NCI-H146 treated with DMSO at 0.1 percent for 48 hours (cell line): ENCODE measurements around the gene ECHS1.
"Not testable (repeated sequence)": the region's sequence is repeated elsewhere in the genome, so short reads cannot be mapped to it uniquely, and the experiment has no call there.

ENCODE experiments used
- DNase-seq: peaks from one replicate; lab custom pipeline; 2025; ENCODE audit not compliant: unreplicated experiment; lab: John Stamatoyannopoulos, UW

ECHS1 gene

DNA sequence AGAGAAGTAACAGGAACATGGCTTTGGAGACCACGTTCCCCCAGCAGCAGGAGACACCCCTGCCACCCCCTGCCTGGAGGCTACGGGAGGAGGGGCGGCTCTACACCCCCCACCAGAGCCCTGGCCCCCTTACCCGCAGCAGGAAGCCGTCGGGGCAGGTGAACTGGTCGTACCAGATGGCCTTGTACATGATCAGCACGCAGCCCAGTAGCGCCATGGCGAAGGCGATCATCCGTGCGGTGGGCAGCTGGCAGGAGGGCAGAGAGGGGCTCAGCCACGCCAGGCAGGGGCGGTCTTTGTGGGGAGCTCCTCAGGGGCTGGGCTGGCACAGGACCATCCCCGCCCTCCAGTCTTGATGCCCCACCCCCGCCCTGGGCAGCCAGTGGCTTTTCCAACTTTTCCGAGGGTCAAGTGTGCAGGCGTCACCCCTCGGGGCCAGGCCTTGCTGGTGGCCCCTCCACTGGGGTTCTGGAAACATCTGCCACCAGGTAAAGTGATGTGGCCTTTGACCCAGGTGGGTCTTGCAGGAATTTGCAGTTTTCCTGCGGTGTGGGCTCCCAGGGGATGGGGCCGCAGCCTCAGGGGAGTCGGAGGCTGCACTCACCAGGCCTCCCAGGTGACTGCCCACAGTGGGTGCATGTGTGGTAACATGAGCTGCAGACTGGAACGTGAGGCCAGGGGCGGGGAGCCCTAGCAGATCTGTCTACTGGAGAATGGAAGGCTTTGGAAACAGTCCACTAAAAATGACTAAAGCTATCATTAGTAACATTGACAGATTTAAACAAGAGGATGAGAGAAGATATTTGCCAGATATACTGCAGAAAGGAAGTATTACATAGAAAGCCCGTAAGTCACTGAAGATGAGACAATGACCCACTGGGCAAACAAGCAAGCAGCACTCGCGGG, 46.2 kb downstream of the ECHS1 start:
- DNase-seq = no peak

DNA sequence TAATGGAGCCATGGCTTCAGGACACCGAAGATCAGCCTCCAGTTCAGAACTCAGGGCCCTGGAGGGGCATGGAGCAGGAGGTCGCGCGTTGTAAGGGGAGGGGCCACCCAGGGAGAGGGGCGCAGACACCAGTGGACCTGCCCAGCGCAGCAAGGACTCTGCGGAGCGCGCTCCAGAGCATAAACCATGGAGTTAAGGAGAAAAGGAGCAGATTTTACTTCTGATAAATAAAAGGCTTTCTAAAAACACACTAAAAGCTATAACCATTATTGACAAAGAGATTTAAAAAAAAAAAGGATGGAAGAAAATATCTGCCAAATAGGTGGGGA, 47.0 kb downstream of the ECHS1 start:
- no peak for DNase-seq

DNA sequence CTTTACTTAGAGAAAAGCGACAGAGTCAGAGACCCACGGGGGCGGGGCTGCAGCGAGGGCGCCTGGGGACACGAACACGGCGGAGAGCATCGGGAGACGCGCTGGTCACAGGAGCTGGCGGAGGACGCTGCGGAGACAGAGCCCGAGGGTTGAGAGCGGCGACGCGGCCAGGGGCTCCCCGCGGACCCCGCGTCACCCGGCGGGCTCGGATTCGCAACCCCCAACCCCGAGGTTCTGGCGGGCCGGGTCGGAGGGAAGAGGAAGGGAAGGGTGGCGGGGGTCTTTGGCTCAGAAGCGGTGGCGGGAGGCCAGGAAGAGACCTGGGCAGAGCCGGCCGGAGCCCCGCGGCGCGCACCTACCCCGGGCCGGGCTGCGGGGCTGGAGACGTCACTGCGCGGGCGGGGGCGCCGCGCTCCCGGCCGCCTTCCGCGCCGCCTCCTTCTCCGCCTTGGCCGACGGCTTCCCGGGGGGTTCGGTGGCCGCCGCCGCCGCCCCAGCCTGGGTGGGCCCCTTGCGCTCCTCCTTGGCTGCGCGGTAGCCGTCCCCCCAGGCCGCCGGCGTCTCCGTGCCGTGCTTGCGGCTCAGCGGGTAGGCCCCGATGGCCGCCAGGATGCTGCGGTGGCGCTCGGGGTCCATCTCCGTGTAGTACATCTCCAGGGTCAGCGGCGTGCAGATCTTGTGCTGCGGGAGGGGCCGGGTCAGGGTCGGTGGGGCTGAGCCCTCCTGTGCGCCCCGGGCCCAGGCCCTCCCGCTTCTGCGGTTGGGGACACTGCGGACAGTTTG, 47.5 kb downstream of the ECHS1 start:
- no peak for DNase-seq

DNA sequence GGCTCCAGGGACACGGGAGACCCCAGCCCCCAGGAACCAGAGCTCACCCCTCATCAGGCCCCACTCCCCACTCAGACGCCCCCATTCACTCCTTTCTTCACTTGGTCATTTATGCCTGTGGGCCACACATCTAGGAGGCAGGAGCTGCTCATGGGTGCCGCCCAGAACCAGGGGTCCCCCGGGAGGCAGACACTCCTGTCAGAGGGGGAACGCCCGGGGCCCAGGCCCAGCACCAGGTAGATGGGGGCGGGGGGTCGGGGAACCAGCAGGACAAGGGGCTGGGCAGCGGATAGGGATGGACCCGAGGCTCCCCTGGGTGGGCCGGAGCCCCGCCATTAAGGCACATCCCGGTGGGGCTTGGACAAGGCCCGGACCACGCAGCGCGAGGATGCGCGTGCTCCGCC, 48.3 kb downstream of the ECHS1 start:
- DNase-seq = no peak

DNA sequence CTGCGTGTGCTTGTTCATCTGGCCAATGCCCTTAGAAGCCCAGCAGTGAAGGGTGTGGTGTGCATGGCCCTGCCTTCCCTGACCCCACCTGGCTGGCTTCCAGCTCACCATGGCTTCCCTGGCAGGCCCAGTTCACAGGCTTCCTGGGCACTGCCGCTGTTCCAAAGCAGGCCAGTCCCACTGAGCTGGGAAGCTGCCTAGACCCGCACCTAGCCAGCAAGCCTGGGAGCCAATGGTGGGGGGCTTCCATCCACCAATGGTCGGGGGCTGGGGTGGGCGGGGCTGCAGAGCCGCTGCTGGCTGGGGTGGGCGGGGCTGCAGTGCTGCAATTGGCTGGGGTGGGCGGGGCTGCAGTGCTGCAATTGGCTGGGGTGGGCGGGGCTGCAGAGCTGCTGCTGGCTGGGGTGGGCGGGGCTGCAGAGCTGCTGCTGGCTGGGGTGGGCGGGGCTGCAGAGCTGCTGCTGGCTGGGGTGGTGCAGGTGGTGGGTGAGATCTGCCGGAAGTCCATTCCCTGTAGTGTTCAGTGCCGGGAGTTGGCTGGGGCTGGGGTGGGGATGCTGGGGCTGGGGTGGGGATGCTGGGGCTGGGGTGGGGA, 48.9 kb downstream of the ECHS1 start:
- DNase-seq = peak; percentile 68

DNA sequence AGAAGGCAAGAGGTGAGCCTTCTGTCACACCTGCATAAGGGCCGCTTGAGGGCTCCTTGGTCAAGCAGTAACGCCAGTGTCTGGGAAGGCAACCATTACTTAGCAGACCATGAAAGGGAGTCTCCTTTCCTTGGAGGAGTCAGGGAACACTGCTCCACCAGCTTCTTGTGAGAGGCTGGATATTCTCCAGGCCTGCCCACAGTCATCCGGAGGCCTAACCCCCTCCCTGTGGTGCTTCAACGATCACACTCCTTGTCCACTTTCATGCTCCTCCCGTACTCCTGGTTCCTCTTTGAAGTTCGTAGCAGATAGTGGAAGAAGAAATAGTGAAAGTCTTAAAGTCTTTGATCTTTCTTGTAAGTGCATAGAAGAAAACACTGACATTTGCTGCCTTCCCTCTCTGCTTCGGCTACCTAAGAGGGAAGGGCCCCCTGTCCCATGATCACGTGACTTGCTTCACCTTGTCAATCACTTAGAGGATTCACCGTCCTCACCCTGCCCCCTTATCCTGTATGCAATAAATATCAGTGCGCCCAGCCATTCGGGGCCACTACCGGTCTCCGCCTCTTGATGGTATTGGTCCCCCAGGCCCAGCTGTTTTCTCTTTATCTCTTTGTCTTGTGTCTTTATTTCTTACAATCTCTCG, 51.0 kb downstream of the ECHS1 start:
- DNase-seq = not testable (repeated sequence)

DNA sequence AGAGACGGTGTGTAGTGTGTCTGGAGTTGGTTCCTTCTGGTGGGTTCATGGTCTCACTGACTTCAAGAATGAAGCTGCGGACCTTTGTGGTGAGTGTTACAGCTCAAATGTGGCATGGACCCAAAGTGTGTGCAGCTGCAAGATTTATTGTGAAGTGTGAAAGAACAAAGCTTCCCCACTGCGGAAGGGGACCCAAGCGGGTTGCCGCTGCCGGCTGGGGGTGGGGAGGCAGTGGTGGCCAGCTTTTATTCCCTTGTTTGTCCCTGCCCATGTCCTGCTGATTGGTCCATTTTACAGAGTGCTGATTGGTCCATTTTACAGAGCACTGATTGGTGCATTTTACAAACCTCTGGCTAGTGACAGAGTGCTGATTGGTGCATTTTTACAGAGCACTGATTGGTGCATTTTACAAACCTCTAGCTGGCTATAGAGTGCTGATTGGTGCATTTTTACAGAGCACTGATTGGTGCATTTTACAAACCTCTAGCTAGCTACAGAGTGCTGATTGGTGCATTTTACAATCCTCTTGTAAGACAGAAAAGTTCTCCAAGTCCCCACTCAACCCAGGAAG, 52.2 kb downstream of the ECHS1 start:
- not testable (repeated sequence) for DNase-seq

DNA sequence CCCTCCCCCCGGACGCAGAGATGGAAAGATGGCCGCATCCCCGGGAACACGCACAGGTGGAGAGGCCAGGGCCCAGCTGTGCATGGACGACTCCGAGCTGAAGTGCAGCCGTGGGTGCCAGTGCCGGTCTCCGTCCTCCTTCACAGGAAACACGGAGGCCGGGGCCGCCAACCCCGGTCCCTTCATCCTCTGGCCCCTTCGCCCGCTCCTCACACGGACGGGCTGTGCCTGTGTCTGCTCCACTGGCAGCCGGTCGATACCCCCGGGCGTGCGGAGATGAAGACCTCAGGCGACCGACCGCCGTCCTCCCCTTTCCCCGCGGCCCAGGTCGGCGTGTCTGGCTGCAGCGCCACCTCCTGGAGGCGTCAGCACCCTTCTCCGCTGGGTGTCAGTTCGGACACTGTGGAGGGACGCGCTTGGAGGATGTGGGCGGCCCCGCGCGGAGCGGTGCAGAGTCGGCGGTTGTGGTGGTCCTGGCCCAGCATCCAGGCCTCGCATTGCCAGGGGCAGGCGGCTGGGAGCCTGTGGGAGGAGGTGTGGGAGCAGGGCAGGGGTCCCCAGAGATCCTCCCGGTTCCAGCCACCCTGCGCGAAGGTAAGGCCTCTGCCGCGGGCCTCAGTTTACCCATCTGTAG, 54.5 kb downstream of the ECHS1 start:
- peak; percentile 42 for DNase-seq

DNA sequence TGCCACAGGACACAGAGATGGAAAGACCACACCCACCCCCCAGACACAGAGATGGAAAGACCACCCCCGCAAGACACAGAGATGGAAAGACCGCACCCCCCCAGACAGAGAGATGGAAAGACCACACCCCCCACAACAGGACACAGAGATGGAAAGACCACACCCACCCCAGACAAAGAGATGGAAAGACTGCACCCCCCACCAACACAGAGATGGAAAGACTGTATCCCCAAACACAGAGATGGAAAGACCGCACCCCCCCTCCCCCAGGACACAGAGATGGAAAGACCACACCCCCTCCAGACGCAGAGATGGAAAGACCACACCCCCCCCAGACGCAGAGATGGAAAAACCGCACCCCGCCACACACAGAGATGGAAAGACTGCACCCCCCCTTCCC, 56.4 kb downstream of the ECHS1 start:
- no peak for DNase-seq

DNA sequence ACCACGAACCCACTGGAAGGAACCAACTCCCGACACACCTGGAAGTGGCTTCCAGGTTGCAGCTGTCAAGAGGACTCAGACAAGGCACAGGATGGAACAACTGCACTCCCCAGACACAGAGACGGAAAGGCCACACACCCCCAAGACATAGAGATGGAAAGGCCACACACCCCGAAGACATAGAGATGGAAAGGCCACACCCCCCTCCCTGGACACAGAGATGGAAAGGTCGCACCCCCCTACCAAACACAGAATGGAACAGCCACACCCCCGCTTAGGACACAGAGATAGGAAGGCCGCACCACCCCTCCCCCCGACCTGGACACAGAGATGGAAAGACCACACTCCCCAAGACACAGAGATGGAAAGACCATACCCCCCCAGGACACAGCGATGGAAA, 56.9 kb downstream of the ECHS1 start:
- no peak for DNase-seq

DNA sequence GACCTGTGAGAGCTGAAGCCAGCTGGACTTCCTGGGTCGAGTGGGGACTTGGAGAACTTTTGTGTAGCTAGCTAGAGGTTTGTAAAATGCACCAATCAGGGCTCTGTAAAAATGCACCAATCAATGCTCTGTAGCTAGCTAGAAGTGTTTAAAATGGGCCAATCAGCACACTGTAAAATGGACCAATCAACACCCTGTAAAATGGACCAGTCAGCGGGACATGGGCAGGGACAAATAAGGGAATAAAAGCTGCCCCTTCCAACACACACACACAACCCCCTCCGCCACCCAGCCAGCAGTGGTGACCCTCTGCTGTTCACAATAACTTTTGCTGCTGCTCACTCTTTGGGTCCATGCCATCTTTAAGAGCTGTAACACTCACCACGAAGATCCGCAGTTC, 57.3 kb downstream of the ECHS1 start:
- no peak for DNase-seq

DNA sequence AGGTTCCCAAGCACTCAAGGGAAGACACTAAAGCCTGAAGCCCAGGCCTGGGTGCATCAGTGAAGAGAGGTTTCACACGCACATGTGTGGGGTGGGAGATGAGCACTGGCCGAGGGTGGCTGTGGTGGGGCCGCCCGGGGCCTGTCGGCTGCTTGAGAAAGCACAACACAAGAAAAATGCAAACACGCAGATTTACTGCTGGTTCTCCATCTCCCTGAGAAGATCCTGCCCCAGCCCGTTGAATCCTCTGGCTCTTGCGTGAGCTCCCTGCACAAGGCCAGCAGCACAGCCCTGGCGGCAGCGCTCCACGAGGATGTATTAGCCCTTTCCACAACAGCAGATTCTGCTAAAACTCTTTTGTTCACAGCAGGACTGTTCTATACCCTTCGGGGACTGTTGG, 58.2 kb downstream of the ECHS1 start:
- no peak for DNase-seq

DNA sequence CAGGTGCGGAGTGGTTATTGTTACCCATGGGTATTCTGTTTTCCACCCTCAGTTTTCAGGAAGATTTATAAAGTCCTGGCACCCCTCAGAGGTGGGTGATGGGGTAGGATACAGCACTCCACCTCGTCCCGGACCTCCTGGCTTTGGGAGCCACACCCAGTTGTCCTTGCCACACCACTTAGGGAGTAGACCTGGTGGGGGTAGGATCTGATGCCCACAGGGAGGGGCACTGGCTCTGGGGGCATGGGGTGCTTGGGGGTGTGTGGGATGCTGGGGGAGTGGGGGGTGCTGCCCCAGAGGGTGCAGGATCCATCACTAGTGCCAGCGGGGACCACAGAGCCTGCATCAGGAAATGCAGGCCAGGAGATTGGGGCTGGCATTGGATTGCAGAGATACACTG, 60.0 kb downstream of the ECHS1 start:
- no peak for DNase-seq

DNA sequence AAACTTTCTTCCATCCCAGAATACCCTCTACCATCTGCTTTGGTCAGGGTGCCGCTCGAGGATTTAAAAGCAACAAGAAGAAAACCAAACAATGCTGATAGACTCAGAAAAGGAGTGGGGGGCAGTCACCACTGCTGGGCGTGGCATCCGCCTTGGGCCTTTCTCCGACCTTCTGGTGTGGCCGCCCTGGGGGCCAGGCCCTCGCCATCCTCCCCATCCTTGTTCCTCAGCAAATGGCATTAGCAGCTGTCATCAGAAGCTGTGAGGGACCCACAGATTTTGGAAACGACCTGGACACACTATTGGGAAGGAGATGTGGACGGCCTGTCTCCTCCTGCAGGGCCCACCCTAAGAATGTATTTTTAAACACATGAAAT, 60.4 kb downstream of the ECHS1 start:
- no peak for DNase-seq
